ENCODE results near the gene GGA1. TPM values are rescaled to one million over a fixed set of nuclear protein-coding genes. Genes with fewer than 3 reads are reported as not detected.

Gene GGA1
- total RNA-seq, 1 donor from 2014 or later, result 15.7 TPM

- Histone ChIP-seq H3K4me1 (ENCODE audit: control insufficient read depth in 3 of 3, insufficient read depth in 3 of 3, low read length in 3 of 3) (peaks cover 33 to 41% (median 33%) of the 10 kb centered on the region in 3 donors), H3K27ac (ENCODE audit: low read depth, low read length) (no peak overlapping the region), H3K36me3 (ENCODE audit: control insufficient read depth in 3 of 3, insufficient read depth in 3 of 3, low read length in 3 of 3) (peaks cover 11 to 13% (median 13%) of the 10 kb centered on the region in 3 donors), H3K27me3 (ENCODE audit: control insufficient read depth in 3 of 3, insufficient read depth in 3 of 3, low read length in 3 of 3) (no peaks in the 10 kb centered on the region), H3K4me3 (ENCODE audit: low read length in 3 of 3) (no peak overlapping the region), H3K9ac (ENCODE audit: low read depth in 1 of 3, low read length in 3 of 3) (no peak overlapping the region), H3K9me3 (ENCODE audit: control insufficient read depth in 3 of 3, low read length in 3 of 3) (no peaks in the 10 kb centered on the region)
Observed at GRCh38 chr22:37678372-37678771, 69.7 kb downstream of the GGA1 start.

- H3K9me3 ChIP-seq (ENCODE audit: control insufficient read depth in 3 of 3, low read length in 3 of 3), result no peaks in the 10 kb centered on the region
- no peak overlapping the region for H3K9ac ChIP-seq (ENCODE audit: low read depth in 1 of 3, low read length in 3 of 3)
- no peak overlapping the region for H3K27ac ChIP-seq (ENCODE audit: low read depth, low read length)
- H3K27me3 ChIP-seq (ENCODE audit: control insufficient read depth in 3 of 3, insufficient read depth in 3 of 3, low read length in 3 of 3), result no peaks in the 10 kb centered on the region
- H3K36me3 ChIP-seq (ENCODE audit: control insufficient read depth in 3 of 3, insufficient read depth in 3 of 3, low read length in 3 of 3), result peaks cover 11 to 13% (median 13%) of the 10 kb centered on the region in 3 donors
- H3K4me1 ChIP-seq (ENCODE audit: control insufficient read depth in 3 of 3, insufficient read depth in 3 of 3, low read length in 3 of 3), result peaks cover 28 to 35% (median 28%) of the 10 kb centered on the region in 3 donors
- no peak overlapping the region for H3K4me3 ChIP-seq (ENCODE audit: low read length in 3 of 3)
Observed at GRCh38 chr22:37679670-37680069, 71.0 kb downstream of the GGA1 start.

- Histone ChIP-seq H3K4me1 (ENCODE audit: control insufficient read depth in 3 of 3, insufficient read depth in 3 of 3, low read length in 3 of 3) (peaks cover 22 to 28% (median 24%) of the 10 kb centered on the region in 3 donors), H3K9ac (ENCODE audit: low read depth in 1 of 3, low read length in 3 of 3) (no peak overlapping the region), H3K27ac (ENCODE audit: low read depth, low read length) (no peak overlapping the region)
Observed at GRCh38 chr22:37680191-37680851, 71.7 kb downstream of the GGA1 start.

GRCh38 chr22:37681001-37681424 lies 72.4 kb downstream of the GGA1 start:
- Histone ChIP-seq H3K4me3 (ENCODE audit: low read length in 3 of 3) (no peak overlapping the region), H3K27me3 (ENCODE audit: control insufficient read depth in 3 of 3, insufficient read depth in 3 of 3, low read length in 3 of 3) (no peaks in the 10 kb centered on the region), H3K36me3 (ENCODE audit: control insufficient read depth in 3 of 3, insufficient read depth in 3 of 3, low read length in 3 of 3) (peaks cover 11 to 13% (median 13%) of the 10 kb centered on the region in 3 donors), H3K4me1 (ENCODE audit: control insufficient read depth in 3 of 3, insufficient read depth in 3 of 3, low read length in 3 of 3) (peaks cover 19 to 25% (median 20%) of the 10 kb centered on the region in 3 donors), H3K9ac (ENCODE audit: low read depth in 1 of 3, low read length in 3 of 3) (no peak overlapping the region), H3K27ac (ENCODE audit: low read depth, low read length) (no peak overlapping the region), H3K9me3 (ENCODE audit: control insufficient read depth in 3 of 3, low read length in 3 of 3) (no peaks in the 10 kb centered on the region)

More at GRCh38 chr22:37680191-37680851, 71.7 kb downstream of the GGA1 start:
- Histone ChIP-seq H3K4me3 (ENCODE audit: low read length in 3 of 3) (no peak overlapping the region), H3K27me3 (ENCODE audit: control insufficient read depth in 3 of 3, insufficient read depth in 3 of 3, low read length in 3 of 3) (no peaks in the 10 kb centered on the region), H3K36me3 (ENCODE audit: control insufficient read depth in 3 of 3, insufficient read depth in 3 of 3, low read length in 3 of 3) (peaks cover 11 to 13% (median 13%) of the 10 kb centered on the region in 3 donors), H3K9me3 (ENCODE audit: control insufficient read depth in 3 of 3, low read length in 3 of 3) (no peaks in the 10 kb centered on the region)

GRCh38 chr22:37681556-37682049 lies 73.0 kb downstream of the GGA1 start:
- H3K27me3 ChIP-seq (ENCODE audit: control insufficient read depth in 3 of 3, insufficient read depth in 3 of 3, low read length in 3 of 3), result no peaks in the 10 kb centered on the region
- no peak overlapping the region for H3K27ac ChIP-seq (ENCODE audit: low read depth, low read length)
- peaks cover 19 to 21% (median 20%) of the 10 kb centered on the region in 3 donors for H3K4me1 ChIP-seq (ENCODE audit: control insufficient read depth in 3 of 3, insufficient read depth in 3 of 3, low read length in 3 of 3)
- H3K9me3 ChIP-seq (ENCODE audit: control insufficient read depth in 3 of 3, low read length in 3 of 3), result no peaks in the 10 kb centered on the region
- H3K4me3 ChIP-seq (ENCODE audit: low read length in 3 of 3), result no peak overlapping the region
- H3K9ac ChIP-seq (ENCODE audit: low read depth in 1 of 3, low read length in 3 of 3), result peak overlapping the region in 1 of 3 donors; percentile 8
- peaks cover 11 to 13% (median 13%) of the 10 kb centered on the region in 3 donors for H3K36me3 ChIP-seq (ENCODE audit: control insufficient read depth in 3 of 3, insufficient read depth in 3 of 3, low read length in 3 of 3)

Small RNA genes within 50 kb of the gene (small RNA-seq; reads per million reads assigned to genes)
- gene RF00017, result not detected
- not detected for gene RN7SL385P

Other genes starting within 250 kb of the GGA1 start
- gene ELFN2, start 181.4 kb upstream of the GGA1 start, total RNA-seq, result under 0.01 TPM
- gene MFNG, start 122.5 kb upstream of the GGA1 start, total RNA-seq, result 3.7 TPM
- gene CARD10, start 89.4 kb upstream of the GGA1 start, total RNA-seq, result 5.7 TPM
- gene CDC42EP1, start 48.4 kb upstream of the GGA1 start, total RNA-seq, result 6.3 TPM
- gene LGALS2, start 28.7 kb upstream of the GGA1 start, total RNA-seq, result not detected
- gene SH3BP1, start 30.8 kb downstream of the GGA1 start, total RNA-seq, result 9.9 TPM
- 8.9 TPM for gene PDXP, start 49.9 kb downstream of the GGA1 start, total RNA-seq
- 3,417 TPM for gene LGALS1, start 66.8 kb downstream of the GGA1 start, total RNA-seq
- gene NOL12, start 77.5 kb downstream of the GGA1 start, total RNA-seq, result 7.8 TPM
- 26.6 TPM for gene TRIOBP, start 88.2 kb downstream of the GGA1 start, total RNA-seq
- 9.9 TPM for gene GCAT, start 199.1 kb downstream of the GGA1 start, total RNA-seq
- not detected for gene GALR3, start 214.5 kb downstream of the GGA1 start, total RNA-seq
- gene ANKRD54, start 235.5 kb downstream of the GGA1 start, total RNA-seq, result 3.7 TPM
- gene EIF3L, start 240.6 kb downstream of the GGA1 start, total RNA-seq, result 706 TPM

Data from skeletal muscle tissue (tissue), 5 donors.